Inflammatory macrophage treated with lipopolysaccharide for 1 hour (primary cell): ENCODE measurements around the gene CCDC80.

ENCODE experiments used
- DNase-seq, 2 donors: peaks; one replicate each; pipeline ENCODE4 v3.0.0-alpha.2; 2020 to 2022

Gene CCDC80

DNA sequence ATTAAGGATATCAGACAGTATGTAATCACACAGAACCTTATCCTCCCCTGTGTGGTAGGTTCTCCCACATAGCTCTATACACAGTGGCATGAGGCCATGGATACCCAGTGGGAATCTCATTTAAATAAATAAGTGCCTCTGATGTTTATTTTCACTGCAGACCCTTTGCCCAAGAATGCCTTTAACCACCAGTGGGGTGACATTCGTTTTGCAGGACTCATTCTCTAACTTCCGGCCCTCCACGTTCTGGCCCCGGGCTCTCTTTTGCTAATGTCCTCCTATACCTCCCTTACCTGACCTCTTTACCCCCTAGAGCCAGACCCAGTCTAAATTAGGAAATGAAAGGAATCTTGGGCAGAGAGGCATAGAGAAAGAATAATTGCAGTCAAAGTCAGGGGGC, 8.3 kb downstream of the CCDC80 start:
- DNase-seq, result no peak

DNA sequence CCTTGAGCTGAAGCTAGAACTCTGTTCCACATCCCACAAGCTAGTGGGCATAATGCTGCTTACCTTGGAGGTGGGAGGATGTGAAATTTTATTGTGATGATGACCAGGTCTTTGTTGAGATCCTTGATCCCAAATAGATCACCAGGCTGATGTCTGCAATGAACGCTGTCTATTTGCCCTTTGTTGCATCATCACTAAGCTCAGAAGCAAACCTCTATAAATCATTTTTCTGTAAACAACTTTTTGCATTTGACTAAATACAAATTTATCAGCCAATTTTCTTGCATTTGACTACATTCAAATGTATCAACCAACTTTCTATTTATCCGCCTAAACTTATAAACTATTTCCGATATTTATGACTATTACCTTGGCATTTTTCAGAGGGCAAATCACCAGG, 9.7 kb downstream of the CCDC80 start:
- no peak for DNase-seq

DNA sequence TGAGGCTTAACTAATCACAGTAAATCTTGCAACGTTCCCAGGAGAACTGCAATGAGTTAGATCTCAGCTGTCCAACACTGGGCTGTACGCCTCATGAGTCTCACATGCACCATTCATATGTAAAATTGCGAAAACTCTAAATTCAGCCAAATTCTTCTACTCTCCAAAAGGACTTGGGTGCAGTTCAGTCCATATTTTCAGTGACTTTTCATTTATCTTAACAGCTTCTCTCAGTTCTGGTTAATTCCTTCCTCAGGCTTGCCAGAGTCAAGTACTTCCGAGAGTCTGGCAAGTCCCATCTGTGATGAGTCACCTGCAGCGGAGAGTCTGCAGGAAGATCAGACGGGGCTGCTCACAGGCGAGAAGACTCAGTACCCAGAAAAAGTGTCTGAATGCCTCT, 11.5 kb downstream of the CCDC80 start:
- DNase-seq, result peak; percentile 33 to 36

DNA sequence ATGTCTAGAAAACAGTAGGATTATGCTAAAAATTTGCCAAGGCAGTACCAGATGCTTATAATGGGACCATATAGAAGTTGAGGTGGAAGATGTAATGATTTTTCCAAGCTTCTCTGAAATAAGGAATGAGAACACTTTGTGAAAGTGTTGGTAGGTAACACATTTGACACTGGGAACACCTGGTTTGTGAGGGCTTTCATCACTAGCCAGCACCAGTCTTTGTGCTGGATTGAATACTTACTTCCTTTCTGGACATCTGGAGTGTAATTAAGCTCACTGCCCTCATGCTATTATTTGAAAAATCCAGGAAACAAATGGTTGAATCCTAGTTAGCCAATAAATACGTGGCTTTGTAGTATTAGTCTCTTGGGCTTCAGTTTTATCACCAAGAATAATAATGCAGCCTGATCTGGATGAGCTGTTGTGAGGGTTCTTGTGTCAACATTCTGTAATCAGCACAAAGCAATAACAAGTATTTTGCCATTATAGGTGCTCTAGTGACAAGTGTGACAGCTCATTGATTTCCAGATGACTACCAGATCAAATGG, 12.9 kb downstream of the CCDC80 start:
- DNase-seq, result no peak

DNA sequence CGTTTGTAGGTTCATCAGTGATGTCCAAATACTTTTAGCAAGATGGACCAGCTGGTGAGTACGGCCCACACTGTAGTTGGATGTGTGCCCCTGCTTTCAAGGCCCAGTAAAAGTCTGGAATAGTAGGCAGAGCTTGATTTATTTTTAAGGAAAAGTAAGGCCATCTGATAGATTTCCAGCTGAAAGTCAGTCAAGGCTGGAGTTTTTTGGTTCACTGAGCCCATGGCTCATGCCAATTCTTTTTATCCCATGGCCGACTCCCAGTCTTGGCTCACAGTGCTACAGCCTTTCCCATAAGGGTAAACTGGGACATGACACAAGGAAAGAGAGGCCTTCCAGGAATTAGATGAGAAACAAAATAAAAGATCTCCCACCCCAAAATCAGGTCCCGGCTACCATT, 13.5 kb downstream of the CCDC80 start:
- DNase-seq, result no peak

DNA sequence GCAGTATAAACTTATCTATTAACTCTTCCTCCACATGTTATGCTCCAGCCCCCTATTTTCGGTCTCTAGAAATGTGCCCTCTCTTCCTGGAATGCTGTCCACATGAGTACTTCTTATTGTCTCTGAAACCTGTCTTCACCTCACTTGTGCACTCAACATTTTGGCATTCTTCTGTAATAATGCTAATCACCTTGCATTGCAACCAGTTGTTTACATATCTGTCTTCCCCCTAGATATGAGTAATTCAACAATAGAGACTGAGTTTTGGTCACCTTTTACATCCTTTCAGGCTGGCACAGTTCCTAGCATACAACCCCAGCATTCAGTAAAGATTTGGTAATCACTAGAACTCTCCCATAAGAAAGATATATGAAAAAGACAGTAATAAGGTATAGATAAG, 17.2 kb downstream of the CCDC80 start:
- DNase-seq, result no peak

DNA sequence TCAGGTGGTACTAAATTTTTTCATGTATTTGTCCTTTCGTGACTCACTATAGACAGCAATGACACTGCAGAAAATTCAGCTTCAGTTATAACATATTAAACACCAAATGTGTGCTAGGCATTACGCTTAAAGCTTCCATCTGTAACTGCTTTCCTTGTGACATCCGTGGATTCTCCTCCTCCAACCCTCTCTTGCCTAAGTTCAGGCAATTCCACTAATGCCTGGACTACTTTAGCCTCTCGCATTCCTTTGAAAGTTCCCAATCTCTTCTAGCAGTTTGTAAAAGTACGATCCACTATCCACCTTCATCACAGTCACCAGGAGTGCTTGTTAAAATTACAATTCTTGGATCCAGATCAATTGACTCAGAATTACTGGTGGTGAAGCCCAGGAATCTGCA, 17.7 kb downstream of the CCDC80 start:
- no peak for DNase-seq

DNA sequence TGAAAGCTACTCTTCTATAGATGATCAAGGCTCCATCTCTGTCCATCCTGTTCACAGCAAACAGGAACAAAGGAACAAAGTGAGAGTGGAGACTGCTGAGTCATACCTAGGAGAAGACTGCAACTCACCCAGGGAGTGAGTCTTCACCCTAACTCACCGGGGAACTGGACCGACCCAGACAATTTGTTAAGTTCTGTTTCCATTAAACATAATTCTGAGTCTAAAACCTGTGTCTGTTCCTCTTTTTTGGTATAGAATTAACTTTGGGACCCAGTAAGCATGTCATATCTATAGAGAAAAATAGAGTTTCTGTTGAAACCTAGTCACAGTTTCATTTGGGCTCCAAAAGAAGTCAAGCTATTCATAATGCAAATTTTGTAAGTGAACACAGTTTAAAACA, 21.6 kb downstream of the CCDC80 start:
- no peak for DNase-seq

DNA sequence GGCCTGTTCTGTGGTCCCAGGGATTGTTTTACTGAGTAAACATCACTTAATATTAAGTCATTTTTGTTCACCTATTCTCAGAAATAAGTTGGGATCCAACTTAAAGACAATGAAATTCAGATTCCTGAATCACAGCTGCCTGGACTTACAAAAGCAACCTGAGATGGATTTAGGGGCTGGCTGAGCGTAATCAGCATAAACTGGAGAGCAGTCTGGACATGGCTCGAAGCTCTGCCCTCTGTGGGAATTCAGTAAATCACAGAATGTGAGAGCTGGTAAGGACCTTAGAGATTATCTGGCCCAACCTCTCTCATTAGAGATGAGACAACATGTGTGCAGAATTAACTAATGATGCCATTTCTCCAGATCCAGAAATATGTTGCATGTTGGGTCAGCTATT, 23.7 kb downstream of the CCDC80 start:
- DNase-seq, result no peak

DNA sequence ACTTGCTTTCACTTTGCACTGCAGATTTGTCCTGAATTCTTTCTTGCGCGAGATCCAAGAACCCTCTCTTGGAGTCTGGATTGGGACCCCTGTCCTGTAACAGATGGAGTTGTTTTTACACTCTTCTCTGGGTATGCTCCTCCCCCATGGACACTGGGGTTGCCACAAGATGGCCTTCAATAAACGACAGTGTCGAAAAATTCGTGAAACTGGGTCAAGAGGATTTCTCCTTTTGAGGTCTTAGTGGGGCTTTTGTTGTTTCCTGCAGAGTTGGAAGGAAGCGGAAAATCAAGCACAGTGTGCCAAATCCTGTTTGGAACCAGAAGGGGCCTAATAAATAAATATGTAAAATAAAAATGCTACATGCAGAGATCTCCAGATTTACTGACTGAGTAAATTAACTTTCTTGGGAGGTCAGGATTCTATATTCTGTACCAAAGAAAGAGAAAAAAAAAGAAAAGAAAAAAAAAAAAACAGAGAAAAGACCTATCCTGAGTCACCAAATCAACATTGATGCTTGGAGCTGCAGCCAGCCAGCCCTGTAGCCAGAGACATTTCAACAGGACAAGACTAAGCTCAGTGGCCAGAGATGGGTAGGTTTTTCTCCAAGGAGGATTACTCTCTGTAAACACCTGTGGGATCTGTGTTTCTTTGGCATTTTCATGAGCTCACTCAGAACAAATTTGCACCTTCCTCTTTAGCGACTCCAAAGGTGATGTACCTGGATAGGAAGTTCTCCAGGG, 24.8 kb downstream of the CCDC80 start:
- DNase-seq, result no peak

DNA sequence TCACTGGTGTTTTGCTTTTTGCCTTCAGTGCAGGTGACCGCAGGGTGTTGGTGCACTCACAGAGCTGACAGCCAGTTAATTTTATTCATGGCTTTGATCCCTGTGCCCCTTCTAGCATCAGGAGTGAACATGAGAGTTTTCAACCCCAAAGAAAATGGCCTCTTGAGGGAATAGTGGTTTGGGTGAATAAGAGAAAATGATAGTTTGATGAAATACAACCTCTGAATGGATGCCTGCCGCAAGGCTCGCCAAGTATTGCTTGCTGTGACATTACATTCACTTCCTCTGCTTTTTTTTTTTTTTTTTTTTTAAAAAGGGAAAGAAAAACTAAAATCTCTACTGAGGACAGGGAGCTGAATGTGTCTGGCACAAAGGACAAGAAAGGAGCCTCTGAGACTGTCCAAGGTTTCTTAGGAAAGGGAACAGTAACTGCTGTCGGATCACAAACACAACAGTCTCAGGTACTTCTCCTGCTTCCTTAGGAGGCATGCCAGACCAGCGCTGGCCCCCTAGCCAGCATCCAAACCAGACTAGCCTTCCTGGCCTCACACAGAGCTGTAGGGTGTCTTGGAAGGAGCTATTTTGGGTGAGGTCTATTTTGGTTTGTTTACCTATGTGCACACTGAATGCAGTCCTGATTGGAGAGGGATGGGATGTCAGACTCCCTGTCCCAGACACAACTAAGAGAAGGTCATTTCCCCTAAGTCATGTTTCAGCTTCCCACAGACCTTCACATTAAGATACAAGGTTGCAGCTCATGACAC, 29.0 kb downstream of the CCDC80 start:
- DNase-seq, result peak in 1 of 2 donors; percentile 10

DNA sequence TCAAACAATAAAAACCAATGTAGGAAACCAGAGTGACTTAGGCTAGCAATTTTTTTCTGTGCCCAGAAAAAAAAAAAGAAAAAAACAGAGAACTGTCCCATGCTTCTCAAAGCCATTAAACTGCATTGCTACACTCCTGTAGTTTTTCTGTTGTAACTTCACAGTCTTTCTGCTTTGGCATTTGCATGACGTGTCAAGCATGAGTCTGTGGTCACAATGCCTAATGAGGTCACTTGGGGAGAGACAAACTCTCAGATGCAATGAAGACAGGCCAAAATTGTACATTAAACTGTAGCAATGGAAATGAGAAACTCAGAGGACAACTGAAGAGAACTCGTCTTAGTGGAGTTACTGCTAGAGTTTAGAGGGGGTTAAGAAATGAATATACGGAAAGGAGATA, 30.8 kb downstream of the CCDC80 start:
- DNase-seq, result peak; percentile 44 to 67

DNA sequence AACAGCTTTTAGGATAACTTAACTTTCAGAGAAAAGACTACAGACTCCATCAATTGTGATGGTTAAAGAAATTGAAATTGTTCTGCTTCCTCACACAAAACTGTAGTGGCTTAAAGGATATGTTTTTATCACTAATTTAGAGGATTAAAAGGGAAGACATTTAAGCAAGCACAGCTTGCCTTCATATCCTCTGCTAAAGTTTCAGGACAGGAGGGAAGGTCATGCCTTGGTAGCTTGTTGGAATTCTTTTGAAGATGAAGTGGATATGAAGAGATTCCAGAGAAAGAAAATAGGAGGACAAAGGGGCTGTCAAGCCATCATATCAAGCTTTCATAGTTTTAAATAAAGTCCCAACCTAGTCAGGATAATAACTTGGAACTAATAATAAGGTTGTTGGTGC, 33.1 kb downstream of the CCDC80 start:
- DNase-seq, result no peak

DNA sequence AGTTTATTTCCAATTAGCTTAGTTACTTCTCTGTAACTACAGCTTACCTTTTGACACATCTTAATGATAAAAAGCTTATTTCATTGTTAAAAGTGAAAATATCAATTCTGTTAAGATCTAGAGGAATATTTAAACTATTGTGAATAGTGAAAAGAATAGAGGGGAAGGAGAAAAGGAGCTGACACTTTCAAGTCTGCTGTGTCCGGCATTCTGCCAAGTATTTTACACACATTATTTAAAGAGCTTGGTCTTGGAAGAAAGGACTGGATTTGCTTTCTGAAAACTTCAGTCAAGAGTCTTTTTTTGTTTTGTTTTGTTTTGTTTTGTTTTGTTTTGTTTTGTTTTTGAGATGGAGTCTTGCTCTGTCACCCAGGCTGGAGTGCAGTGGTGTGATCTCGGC, 34.8 kb downstream of the CCDC80 start:
- no peak for DNase-seq

DNA sequence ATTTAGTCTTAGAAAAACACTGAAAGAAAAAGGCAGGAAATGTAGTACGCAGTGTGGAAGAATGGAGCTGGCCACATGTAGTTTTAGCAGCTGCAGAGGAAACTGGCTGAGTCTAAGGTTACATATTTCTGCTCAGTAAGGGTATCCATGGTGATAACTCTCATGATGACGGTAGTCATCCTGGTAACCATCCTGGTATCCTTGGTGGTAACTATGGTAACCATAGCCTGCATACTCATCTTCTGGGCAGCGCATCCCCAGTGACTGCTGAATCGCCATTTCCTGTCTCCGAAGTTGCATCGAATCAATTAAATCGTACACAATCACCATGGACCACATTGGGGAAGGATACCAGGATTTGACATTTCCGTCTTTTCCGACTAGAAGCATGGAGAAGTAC, 35.7 kb downstream of the CCDC80 start:
- no peak for DNase-seq

DNA sequence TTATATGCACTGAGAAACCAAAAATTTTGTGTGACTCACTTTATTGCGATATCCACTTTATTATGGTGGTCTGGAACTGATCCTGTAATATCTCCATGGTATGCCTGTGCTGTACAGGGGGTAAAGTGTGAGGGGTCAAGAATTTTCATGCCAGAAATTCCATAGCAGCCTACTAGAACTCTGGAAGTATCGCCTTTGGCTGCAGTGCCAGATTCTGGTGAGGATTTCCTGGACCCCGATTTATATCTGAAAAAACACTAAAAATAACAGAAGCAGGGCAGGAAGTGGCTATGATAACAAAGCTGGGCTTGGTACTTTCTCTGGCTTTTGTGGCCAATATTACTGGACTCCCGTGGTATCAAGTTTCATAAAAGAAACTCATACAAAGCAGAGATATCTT, 36.4 kb downstream of the CCDC80 start:
- no peak for DNase-seq

DNA sequence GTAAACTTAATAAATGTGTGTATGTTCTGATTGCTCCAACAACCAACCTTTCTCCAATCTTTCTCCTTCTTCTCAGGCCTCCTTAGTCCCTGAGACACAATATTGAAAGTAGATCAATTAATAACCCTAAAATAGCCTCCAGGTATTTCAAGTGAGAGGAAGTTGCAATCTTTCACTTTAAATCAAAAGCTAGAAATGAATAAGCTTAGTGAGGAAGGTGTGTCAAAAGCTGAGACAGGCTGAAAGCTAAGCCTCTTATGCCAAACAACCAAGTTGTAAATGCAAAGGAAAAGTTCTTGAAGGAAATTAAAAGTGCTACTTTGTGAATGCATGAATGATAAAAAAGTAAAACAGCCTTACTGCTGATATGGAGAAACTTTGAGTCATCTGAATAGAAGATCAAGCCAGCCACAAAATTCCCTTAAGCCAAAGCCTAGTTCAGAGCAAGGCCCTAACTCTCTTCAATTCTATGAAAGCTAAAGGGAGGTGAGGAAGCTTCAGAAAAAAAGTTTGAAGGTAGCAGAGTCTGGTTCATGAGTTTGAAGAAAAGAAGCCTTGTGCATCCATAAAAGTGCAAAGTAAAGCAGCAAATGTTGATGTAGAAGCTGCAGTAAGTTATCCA, 38.6 kb downstream of the CCDC80 start:
- no peak for DNase-seq

DNA sequence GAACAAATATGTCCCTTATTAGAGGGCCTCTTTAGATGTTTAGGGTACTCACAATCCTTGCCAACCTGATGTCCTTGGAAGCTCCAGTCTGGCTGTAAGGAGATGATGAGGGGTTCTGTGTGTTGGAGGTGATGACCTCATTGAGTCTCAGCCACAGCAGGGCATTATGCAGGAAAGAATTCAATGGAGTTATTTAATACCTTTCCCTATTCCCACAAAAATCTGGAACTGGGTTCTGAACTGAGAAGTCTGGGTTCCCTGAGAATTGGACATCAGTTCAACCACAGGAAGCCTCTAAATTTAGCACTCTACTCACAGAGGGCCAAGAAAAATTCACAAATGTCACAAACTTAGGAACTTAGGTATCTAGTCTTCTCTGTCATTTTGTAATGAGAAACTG, 42.2 kb downstream of the CCDC80 start:
- DNase-seq, result no peak

DNA sequence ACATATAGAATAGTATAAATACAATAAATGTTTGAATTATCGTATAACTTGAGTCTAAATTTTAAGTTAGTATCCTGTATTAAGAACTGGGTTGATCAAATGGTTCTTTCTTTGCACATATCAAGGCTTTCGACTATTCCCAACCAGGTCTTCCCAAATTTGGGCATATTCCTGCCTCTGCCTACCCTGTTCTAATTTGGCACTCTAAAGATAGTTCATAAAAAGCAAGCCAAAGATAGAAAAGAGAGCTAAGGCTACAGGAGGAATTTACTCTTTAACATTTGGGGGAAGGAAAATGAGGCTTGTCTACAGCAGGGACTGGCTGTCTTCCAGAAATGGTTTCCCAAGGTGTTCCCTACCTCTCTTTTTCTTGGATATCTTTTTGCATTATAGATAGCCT, 43.0 kb downstream of the CCDC80 start:
- no peak for DNase-seq

DNA sequence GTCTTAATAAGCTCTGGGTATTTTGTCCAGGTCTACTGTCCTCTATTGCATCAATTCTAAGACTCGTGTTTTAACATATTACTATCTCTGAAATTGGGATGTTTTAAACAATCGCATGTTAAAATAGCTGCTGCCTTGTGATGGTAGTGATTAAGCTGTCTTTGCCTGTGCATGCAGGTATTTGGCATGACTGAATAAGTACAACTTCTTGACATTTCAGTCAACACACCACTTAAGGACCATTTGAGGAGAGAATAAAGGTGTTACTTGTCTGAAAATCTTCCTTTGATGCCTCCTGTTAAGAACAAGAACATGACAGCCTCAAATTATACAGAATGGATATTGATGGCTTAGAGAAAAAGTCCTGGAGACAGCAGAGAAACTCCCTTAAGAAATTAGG, 46.1 kb downstream of the CCDC80 start:
- DNase-seq, result no peak

DNA sequence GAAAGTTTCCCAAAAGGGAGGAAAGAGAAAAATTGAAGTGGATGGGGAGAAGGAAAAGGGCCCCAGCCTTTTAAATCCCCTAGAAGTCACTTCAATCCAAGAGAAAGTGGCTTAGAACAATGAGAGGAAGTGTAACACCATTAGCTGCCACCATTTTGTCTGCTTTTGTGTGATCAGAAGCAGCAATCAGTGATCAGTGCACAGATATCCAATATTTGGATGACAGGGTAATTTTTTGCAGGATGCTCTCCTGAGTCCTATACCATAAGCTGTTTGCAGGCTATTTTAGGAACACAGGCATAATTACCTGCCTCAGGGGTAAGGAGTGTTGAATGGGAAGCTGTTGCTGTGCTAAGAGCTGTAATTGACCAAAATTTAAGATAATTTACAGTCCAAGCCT, 47.7 kb downstream of the CCDC80 start:
- DNase-seq, result no peak

DNA sequence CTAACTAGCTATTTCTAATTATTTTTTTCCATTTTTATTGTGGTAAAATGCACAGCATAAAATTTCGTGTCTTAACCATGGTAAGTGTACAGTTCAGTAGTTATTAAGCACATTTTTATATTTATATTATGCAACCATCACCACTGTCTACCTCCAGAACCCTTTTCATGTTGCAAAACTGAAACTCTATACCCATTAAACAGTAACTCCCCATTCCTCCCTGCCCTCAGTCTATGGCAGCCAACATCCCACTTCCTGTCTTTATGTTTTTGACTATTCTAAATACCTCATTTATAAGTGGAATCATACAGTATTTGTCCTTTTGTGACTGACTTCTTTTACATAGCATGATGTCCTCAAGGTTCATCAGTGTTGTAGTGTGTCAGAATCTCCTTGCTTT, 53.6 kb downstream of the CCDC80 start:
- DNase-seq, result no peak

DNA sequence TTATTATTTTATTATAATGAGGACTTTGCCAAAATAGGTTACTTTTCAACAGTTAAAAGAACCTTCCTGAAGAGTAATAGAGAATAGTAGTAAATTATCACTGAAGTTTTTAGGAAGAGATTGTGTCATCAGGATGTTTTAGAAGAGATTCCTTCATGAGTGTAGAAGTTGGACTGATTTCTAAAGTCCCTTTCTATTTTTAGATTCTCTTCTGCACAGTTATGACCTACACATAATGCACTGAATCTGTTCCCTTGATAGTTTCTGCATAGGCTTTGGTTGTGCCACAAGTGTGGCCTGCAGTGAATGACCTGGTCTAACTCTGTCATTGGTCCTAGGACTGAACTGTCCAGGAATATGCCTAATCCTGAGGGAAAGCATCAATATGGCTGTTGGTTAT, 55.2 kb downstream of the CCDC80 start:
- no peak for DNase-seq

DNA sequence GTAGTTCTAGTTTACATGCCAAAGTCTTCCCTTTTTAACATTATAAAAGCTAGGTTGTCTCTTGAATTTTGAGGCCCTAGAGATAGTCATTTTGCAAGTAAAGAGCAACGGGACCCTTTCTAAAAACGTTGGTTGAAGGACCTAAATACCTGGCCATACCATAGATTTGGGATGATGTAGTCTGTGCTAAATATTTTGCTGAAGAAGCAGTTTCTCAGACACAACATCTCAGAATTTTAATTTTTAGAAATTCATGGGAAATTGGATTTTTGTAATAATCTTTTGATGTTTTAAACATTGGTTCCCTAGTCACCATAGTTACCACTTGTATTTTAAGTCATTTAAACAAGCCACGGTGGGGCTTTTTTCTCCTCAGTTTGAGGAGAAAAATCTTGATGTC, 57.8 kb downstream of the CCDC80 start:
- no peak for DNase-seq
